GM12891 (cell line): Measurements from ENCODE around the gene MAP3K13.
"Not testable (repeated sequence)": the region's sequence is repeated elsewhere in the genome, so short reads cannot be mapped to it uniquely, and the experiment has no call there.

Experiments used
- DNase-seq: peaks from one replicate; pipeline ENCODE4 v3.0.0; 2011; ENCODE audit warnings: low spot score; ENCODE audit not compliant: insufficient read length
- FAIRE-seq: peaks from 2 replicates; lab custom pipeline; 2011; peaks lifted over from hg19 to GRCh38; lab: Jason Lieb, UNC
- PAX5 ChIP-seq: IDR thresholded peaks from 2 replicates; pipeline ENCODE4 v1.6.1; 2011; ENCODE audit warnings: low read length, moderate library complexity, mild to moderate bottlenecking; ENCODE audit not compliant: insufficient read depth, severe bottlenecking
- POLR2A ChIP-seq: IDR thresholded peaks from 2 replicates; pipeline ENCODE4 v1.6.1; 2011; ENCODE audit warnings: low read depth, low read length, control low read depth
- POLR2AphosphoS5 ChIP-seq: IDR thresholded peaks from 2 replicates; pipeline ENCODE4 v1.6.1; 2011; ENCODE audit warnings: low read depth, low read length, control low read depth
- POU2F2 ChIP-seq: IDR thresholded peaks from 2 replicates; pipeline ENCODE4 v1.6.1; 2011; ENCODE audit warnings: low read depth, mild to moderate bottlenecking, control low read depth, low read length, moderate library complexity
- SPI1 ChIP-seq: IDR thresholded peaks from 2 replicates; pipeline ENCODE4 v1.6.1; 2011; ENCODE audit warnings: low read depth, low read length, control low read depth
- TAF1 ChIP-seq: IDR thresholded peaks from 2 replicates; pipeline ENCODE4 v1.6.1; 2011; ENCODE audit warnings: low read depth, low read length, control low read depth

Gene MAP3K13

GRCh38 chr3:185406121-185406620 lies 43.2 kb downstream of the MAP3K13 start:
- DNase-seq = no peak
- FAIRE-seq = no peak
- TF ChIP-seq POLR2AphosphoS5 (no peak), POU2F2 (no peak), PAX5 (no peak), POLR2A (no peak)

- peak; percentile 58 for FAIRE-seq
- TF ChIP-seq POU2F2 = no peak
- TF ChIP-seq POLR2A = no peak
- no peak for TF ChIP-seq TAF1
- TF ChIP-seq PAX5 = no peak
- TF ChIP-seq POLR2AphosphoS5 = no peak
- DNase-seq = no peak
Observed at GRCh38 chr3:185409957-185410356, 47.0 kb downstream of the MAP3K13 start.

- FAIRE-seq (peak; percentile 16), DNase-seq (no peak)
- TF ChIP-seq POU2F2 = no peak
- TF ChIP-seq POLR2A = no peak
- no peak for TF ChIP-seq SPI1
- no peak for TF ChIP-seq TAF1
- TF ChIP-seq PAX5 = no peak
- no peak for TF ChIP-seq POLR2AphosphoS5
Observed at GRCh38 chr3:185411133-185411532, 48.2 kb downstream of the MAP3K13 start.

GRCh38 chr3:185416513-185416912 lies 53.6 kb downstream of the MAP3K13 start:
- no peak for FAIRE-seq

GRCh38 chr3:185418561-185418977 lies 55.6 kb downstream of the MAP3K13 start:
- FAIRE-seq = peak; percentile 54
- TF ChIP-seq SPI1 = peak; percentile 76
- DNase-seq = not testable (repeated sequence)

More at GRCh38 chr3:185416513-185416912, 53.6 kb downstream of the MAP3K13 start:
- no peak for DNase-seq
- TF ChIP-seq TAF1 = no peak
- no peak for TF ChIP-seq PAX5
- no peak for TF ChIP-seq SPI1
- TF ChIP-seq POU2F2 = no peak
- TF ChIP-seq POLR2AphosphoS5 = no peak
- TF ChIP-seq POLR2A = no peak

GRCh38 chr3:185420762-185421161 lies 57.8 kb downstream of the MAP3K13 start:
- peak; percentile 63 for TF ChIP-seq SPI1
- TF ChIP-seq POLR2A = no peak
- FAIRE-seq = no peak
- DNase-seq = no peak

- TF ChIP-seq SPI1 (peak; percentile 87), POU2F2 (no peak), POLR2AphosphoS5 (no peak)
- peak; percentile 71 for FAIRE-seq
- no peak for DNase-seq
Observed at GRCh38 chr3:185421577-185422232, 58.8 kb downstream of the MAP3K13 start.

- DNase-seq (no peak), FAIRE-seq (no peak)
- no peak for TF ChIP-seq POU2F2
- no peak for TF ChIP-seq PAX5
- TF ChIP-seq POLR2A = no peak
- TF ChIP-seq SPI1 = no peak
- TF ChIP-seq TAF1 = no peak
- no peak for TF ChIP-seq POLR2AphosphoS5
Observed at GRCh38 chr3:185422677-185423076, 59.7 kb downstream of the MAP3K13 start.

- no peak for FAIRE-seq
- no peak for TF ChIP-seq POU2F2
- no peak for TF ChIP-seq POLR2AphosphoS5
- no peak for TF ChIP-seq POLR2A
- TF ChIP-seq TAF1 = no peak
- TF ChIP-seq PAX5 = no peak
- no peak for TF ChIP-seq SPI1
- no peak for DNase-seq
Observed at GRCh38 chr3:185423178-185423577, 60.2 kb downstream of the MAP3K13 start.

GRCh38 chr3:185424435-185424834 lies 61.5 kb downstream of the MAP3K13 start:
- DNase-seq (no peak), FAIRE-seq (no peak)
- TF ChIP-seq POU2F2 = no peak
- TF ChIP-seq TAF1 = no peak
- TF ChIP-seq SPI1 = no peak
- TF ChIP-seq POLR2AphosphoS5 = no peak
- TF ChIP-seq PAX5 = no peak
- no peak for TF ChIP-seq POLR2A
